Memory B cell (primary cell): ENCODE data around the gene LIPH.
A peak's percentile ranks its signal among the peaks of the same experiment; 100 is the strongest.
"Not testable (repeated sequence)": the region's sequence is repeated elsewhere in the genome, so short reads cannot be mapped to it uniquely, and the experiment has no call there.

ENCODE experiments used
- ATAC-seq: fragments of 150-1000 bp; cut with Tn5 transposase; 2 replicates; pipeline ENCODE4 v1.10.0; 2021; ENCODE audit warnings: low read depth, mild to moderate bottlenecking, moderate library complexity
- DNase-seq, 2 donors: peaks; one replicate each; pipeline ENCODE4 v3.0.0; 2022; ENCODE audit warnings: low spot score in 2 of 2
- H3K27ac Mint-ChIP-seq: one replicate; pipeline ENCODE4 v1.8.0; 2022; ENCODE audit warnings: mild to moderate bottlenecking, moderate library complexity, mixed read lengths
- H3K27me3 Mint-ChIP-seq: one replicate; pipeline ENCODE4 v1.8.0; 2022; ENCODE audit warnings: mixed read lengths
- H3K36me3 Mint-ChIP-seq: one replicate; pipeline ENCODE4 v1.8.0; 2022; ENCODE audit warnings: mild to moderate bottlenecking, mixed read lengths
- H3K4me1 Mint-ChIP-seq: one replicate; pipeline ENCODE4 v1.8.0; 2022; ENCODE audit warnings: mixed read lengths
- H3K4me3 Mint-ChIP-seq: one replicate; pipeline ENCODE4 v1.8.0; 2022; ENCODE audit warnings: mild to moderate bottlenecking, moderate library complexity, mixed read lengths
- H3K9me3 Mint-ChIP-seq: one replicate; pipeline ENCODE4 v1.8.0; 2022; ENCODE audit warnings: mixed read lengths

The LIPH gene

DNA sequence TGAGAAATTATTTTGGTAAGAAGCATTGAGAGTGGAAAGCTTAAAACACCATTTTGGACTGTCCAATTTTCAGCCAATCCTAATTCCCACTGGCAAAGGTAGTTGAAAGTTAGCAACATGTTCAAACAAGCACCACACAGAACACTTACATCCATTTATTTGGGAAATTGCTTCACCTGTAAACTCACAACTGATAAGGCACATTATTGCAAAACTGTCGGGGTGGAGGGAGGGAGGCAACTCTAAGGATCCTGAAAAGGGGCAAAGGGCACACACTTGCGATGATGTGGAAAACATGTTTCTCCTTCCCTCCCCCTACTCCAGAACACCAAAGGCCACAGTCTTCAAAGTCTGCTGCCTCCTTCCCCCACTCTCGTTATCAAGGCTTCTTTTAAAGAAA, 62.9 kb downstream of the LIPH start:
- Mint-ChIP-seq H3K9me3 (no peaks in the 10 kb centered on the region), H3K27ac (no peak overlapping the region), H3K36me3 (peaks cover 29% of the 10 kb centered on the region), H3K4me3 (no peak overlapping the region), H3K27me3 (no peaks in the 10 kb centered on the region), H3K4me1 (no peaks in the 10 kb centered on the region)
- DNase-seq = no peak
- no peak for ATAC-seq

GRCh38 chr3:185488465-185488864, 63.9 kb downstream of the LIPH start:
- H3K27me3 Mint-ChIP-seq = no peaks in the 10 kb centered on the region
- no peak overlapping the region for H3K4me3 Mint-ChIP-seq
- ATAC-seq = no peak
- H3K36me3 Mint-ChIP-seq = peaks cover 25% of the 10 kb centered on the region
- H3K27ac Mint-ChIP-seq = no peak overlapping the region
- no peak for DNase-seq
- H3K4me1 Mint-ChIP-seq = peaks cover under 1% of the 10 kb centered on the region
- no peaks in the 10 kb centered on the region for H3K9me3 Mint-ChIP-seq

GRCh38 chr3:185486394-185486793, 66.0 kb downstream of the LIPH start:
- peaks cover 35% of the 10 kb centered on the region for H3K36me3 Mint-ChIP-seq
- H3K27ac Mint-ChIP-seq = no peak overlapping the region
- peaks cover 4% of the 10 kb centered on the region for H3K4me1 Mint-ChIP-seq
- no peak for DNase-seq
- no peak overlapping the region for H3K4me3 Mint-ChIP-seq
- no peaks in the 10 kb centered on the region for H3K27me3 Mint-ChIP-seq
- no peaks in the 10 kb centered on the region for H3K9me3 Mint-ChIP-seq
- ATAC-seq = no peak

DNA sequence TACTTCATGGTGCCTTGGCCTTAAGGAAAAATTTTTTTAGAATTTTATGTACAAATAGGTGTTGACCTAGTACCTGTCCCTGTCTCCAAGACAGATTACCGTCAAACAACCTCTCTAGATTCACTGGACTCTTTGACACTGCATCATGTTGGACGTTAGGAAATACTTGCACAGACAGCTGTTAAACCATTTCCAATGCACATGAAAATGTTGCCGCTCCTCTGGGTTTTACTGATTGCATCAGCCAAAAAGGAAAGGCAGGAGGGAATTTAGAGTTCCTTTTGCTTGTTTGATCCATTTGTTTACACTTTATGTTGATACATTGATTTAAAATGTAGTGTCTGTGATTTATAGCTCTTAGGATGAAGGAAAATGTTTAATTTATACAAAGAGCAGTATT, 68.1 kb downstream of the LIPH start:
- Mint-ChIP-seq H3K27me3 (no peaks in the 10 kb centered on the region), H3K9me3 (no peaks in the 10 kb centered on the region), H3K4me1 (peaks cover 4% of the 10 kb centered on the region), H3K36me3 (peaks cover 33% of the 10 kb centered on the region), H3K27ac (no peak overlapping the region), H3K4me3 (no peak overlapping the region)
- no peak for DNase-seq
- no peak for ATAC-seq

DNA sequence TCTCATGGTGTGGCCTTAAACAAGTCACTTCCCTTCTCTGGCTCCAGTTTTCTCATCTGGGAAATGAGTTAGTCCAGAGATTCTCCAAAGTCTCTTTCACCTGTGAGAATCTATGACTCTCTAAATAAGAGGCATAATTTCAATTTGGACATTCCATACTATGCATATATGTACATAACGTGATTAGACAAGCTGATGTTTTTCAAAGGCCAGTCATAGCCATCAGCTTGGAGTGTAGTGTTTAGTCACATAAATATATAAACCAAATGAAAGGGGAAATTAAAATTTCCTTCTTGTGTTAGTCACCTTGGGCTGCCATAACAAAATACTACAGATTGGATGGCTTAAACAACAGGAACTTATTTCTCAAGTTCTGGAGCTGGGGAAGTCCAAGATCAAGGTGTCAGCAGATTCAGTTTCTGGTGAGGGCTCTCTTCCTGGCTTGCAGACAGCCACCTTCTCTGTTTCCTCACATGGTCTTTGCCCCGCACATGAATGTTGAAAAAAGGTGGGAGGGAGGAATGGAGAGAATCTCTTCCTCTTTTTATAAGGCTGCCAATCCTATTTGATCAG, 72.9 kb downstream of the LIPH start:
- ATAC-seq = no peak
- H3K27me3 Mint-ChIP-seq = no peaks in the 10 kb centered on the region
- no peak overlapping the region for H3K4me3 Mint-ChIP-seq
- H3K36me3 Mint-ChIP-seq = peaks cover 37% of the 10 kb centered on the region
- no peak overlapping the region for H3K27ac Mint-ChIP-seq
- no peaks in the 10 kb centered on the region for H3K9me3 Mint-ChIP-seq
- DNase-seq = no peak
- peaks cover 4% of the 10 kb centered on the region for H3K4me1 Mint-ChIP-seq

DNA sequence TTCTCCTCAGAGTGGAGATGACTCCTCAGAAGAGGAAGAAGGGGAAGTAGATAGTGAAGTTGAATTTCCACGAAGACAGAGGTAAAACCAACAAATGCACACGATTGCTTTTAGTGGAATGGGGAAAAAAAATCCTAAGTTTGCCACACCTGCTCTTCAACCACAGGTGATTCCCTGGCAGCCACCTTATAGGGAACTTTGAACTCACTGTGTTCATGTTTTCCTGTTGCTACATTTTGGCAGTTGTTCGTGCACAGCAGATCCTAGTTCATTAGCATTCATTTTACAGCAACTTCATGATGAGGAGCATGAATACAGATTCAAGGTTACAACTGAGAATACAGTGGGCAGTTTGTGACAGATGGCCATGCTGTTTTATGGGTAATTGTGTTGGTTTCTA, 75.1 kb downstream of the LIPH start:
- no peak for ATAC-seq
- no peak for DNase-seq
- Mint-ChIP-seq H3K27ac (no peak overlapping the region), H3K9me3 (no peaks in the 10 kb centered on the region), H3K27me3 (no peaks in the 10 kb centered on the region), H3K36me3 (peaks cover 34% of the 10 kb centered on the region), H3K4me1 (no peaks in the 10 kb centered on the region), H3K4me3 (no peak overlapping the region)

- not testable (repeated sequence) for ATAC-seq, H3K9me3 Mint-ChIP-seq, H3K27ac Mint-ChIP-seq
These were observed 77.5 kb downstream of the LIPH start for GRCh38 chr3:185474922-185475321.

GRCh38 chr3:185473290-185473815, 79.0 kb downstream of the LIPH start:
- H3K27ac Mint-ChIP-seq = no peak overlapping the region
- no peaks in the 10 kb centered on the region for H3K27me3 Mint-ChIP-seq
- no peaks in the 10 kb centered on the region for H3K9me3 Mint-ChIP-seq
- DNase-seq = no peak
- H3K4me3 Mint-ChIP-seq = no peak overlapping the region
- H3K36me3 Mint-ChIP-seq = peaks cover 21% of the 10 kb centered on the region
- no peak for ATAC-seq
- no peaks in the 10 kb centered on the region for H3K4me1 Mint-ChIP-seq

More at GRCh38 chr3:185474922-185475321, 77.5 kb downstream of the LIPH start:
- not testable (repeated sequence) for H3K27me3 Mint-ChIP-seq, DNase-seq, H3K4me1 Mint-ChIP-seq, H3K4me3 Mint-ChIP-seq
- H3K36me3 Mint-ChIP-seq = peaks cover 21% of the 10 kb centered on the region

DNA sequence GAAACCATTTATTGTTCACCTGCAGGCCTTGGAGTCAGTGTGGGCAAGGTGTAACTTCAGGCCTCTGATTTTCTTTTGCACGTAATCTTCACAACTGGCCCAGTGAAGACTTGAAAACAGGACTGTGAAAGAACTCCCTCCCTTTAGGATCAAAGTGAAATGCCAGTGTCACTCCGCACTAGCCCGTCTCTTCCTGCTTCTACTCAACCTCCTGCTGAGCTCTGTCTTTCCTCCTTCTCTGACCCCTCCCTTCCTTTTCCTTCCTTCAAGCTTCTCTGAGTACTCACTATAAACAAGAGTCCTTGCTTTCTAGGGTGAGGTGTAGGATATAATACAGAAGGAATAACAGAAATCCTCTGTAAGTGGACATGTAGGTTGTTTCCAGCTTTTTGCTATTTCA, 82.1 kb downstream of the LIPH start:
- Mint-ChIP-seq H3K27ac (no peak overlapping the region), H3K27me3 (no peaks in the 10 kb centered on the region), H3K9me3 (no peaks in the 10 kb centered on the region), H3K36me3 (peaks cover 17% of the 10 kb centered on the region), H3K4me1 (peaks cover 4% of the 10 kb centered on the region), H3K4me3 (no peak overlapping the region)
- ATAC-seq (no peak), DNase-seq (no peak)

GRCh38 chr3:185469542-185469941, 82.8 kb downstream of the LIPH start:
- H3K9me3 Mint-ChIP-seq = no peaks in the 10 kb centered on the region
- ATAC-seq (no peak), DNase-seq (no peak)
- H3K27me3 Mint-ChIP-seq = no peaks in the 10 kb centered on the region
- H3K4me3 Mint-ChIP-seq = no peak overlapping the region
- H3K4me1 Mint-ChIP-seq = peaks cover 4% of the 10 kb centered on the region
- H3K27ac Mint-ChIP-seq = no peak overlapping the region
- H3K36me3 Mint-ChIP-seq = peaks cover 12% of the 10 kb centered on the region

DNA sequence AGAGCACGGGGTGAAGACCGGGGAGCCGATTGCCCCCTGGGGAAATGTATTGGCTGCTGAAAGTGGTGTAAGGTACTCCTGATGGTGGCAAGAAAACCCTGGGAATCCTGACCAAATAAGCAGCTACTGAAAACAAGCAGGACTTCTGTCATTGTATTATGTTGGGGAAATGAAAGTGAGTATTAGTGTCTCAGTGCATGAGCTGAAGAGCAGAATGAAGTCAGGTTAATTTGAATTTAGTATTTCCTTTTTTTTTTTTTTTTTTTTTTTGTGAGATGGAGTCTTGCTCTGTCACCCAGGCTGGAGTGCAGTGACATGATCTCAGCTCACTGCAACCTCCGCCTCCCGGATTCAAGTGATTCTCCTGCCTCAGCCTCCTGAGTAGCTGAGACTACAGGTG, 86.3 kb downstream of the LIPH start:
- not testable (repeated sequence) for H3K4me1 Mint-ChIP-seq, H3K36me3 Mint-ChIP-seq, H3K27me3 Mint-ChIP-seq, H3K4me3 Mint-ChIP-seq, DNase-seq, H3K27ac Mint-ChIP-seq, H3K9me3 Mint-ChIP-seq
- peak; percentile 51 for ATAC-seq

DNA sequence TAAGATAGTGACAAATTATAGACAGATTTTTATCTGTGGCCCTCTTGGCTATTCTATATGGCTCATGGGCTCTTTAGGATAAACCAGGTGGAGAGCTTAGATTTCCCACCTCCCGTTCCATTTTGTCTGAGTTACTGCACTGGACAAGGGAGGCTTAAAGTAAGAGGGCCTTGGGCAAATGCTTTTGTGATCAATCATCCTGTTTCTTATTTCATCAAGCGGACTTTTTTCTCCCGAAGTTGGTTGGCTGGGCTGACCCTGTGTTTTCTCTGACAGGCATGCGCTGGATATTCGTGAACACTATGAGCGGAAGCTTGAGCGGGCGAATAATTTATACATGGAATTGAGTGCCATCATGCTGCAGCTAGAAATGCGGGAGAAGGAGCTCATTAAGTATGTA, 86.9 kb downstream of the LIPH start:
- Mint-ChIP-seq H3K27me3 (no peaks in the 10 kb centered on the region), H3K36me3 (peaks cover 11% of the 10 kb centered on the region), H3K4me3 (no peak overlapping the region), H3K27ac (no peak overlapping the region), H3K4me1 (peaks cover 4% of the 10 kb centered on the region), H3K9me3 (no peaks in the 10 kb centered on the region)
- ATAC-seq = no peak
- no peak for DNase-seq

DNA sequence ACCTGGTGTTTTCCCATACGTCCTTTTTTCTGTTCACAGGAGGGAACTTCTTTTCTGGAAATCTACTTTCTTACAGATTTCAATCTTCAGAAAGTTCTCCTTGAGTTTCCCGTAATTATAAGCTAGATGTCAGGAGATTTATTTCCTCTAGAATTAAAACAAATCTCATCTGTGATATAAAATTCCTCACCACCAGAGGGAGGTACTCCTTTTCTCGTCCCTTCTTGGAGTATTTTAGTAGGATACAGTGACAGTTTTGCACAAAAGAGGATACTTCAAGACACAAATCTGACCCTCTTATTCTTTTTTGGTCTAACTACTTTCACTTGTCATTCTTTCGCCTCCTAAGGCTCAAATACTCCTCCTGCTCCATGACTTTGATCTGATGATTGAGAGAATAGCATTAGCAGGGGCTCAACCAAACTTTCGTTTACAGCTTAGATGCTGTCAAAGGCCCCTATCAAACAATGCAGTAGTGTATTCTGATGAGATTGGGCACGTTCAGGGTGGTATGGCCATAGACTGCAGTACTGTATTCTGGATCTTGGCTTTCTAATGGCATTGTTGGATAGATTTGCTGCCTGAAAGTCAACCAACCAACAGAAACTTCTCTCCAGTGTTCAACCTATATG, 91.6 kb downstream of the LIPH start:
- no peak for DNase-seq
- H3K36me3 Mint-ChIP-seq = peaks cover 9% of the 10 kb centered on the region
- H3K4me3 Mint-ChIP-seq = no peak overlapping the region
- peaks cover 1% of the 10 kb centered on the region for H3K9me3 Mint-ChIP-seq
- H3K27me3 Mint-ChIP-seq = no peaks in the 10 kb centered on the region
- H3K4me1 Mint-ChIP-seq = peaks cover 1% of the 10 kb centered on the region
- no peak for ATAC-seq
- no peak overlapping the region for H3K27ac Mint-ChIP-seq

GRCh38 chr3:185460309-185460708, 92.1 kb downstream of the LIPH start:
- no peak for ATAC-seq
- Mint-ChIP-seq H3K36me3 (peaks cover 9% of the 10 kb centered on the region), H3K27me3 (no peaks in the 10 kb centered on the region), H3K4me3 (no peak overlapping the region), H3K27ac (no peak overlapping the region), H3K9me3 (peaks cover 1% of the 10 kb centered on the region), H3K4me1 (no peaks in the 10 kb centered on the region)
- no peak for DNase-seq

GRCh38 chr3:185457376-185457775, 95.0 kb downstream of the LIPH start:
- Mint-ChIP-seq H3K4me1 (no peaks in the 10 kb centered on the region), H3K27ac (no peak overlapping the region), H3K9me3 (peaks cover 1% of the 10 kb centered on the region), H3K27me3 (no peaks in the 10 kb centered on the region), H3K4me3 (no peak overlapping the region), H3K36me3 (peaks cover 4% of the 10 kb centered on the region)
- DNase-seq (no peak), ATAC-seq (no peak)
